ENCODE data around the gene AAK1.
"Not testable (repeated sequence)": the region's sequence is repeated elsewhere in the genome, so short reads cannot be mapped to it uniquely, and the experiment has no call there.

Gene AAK1

DNA sequence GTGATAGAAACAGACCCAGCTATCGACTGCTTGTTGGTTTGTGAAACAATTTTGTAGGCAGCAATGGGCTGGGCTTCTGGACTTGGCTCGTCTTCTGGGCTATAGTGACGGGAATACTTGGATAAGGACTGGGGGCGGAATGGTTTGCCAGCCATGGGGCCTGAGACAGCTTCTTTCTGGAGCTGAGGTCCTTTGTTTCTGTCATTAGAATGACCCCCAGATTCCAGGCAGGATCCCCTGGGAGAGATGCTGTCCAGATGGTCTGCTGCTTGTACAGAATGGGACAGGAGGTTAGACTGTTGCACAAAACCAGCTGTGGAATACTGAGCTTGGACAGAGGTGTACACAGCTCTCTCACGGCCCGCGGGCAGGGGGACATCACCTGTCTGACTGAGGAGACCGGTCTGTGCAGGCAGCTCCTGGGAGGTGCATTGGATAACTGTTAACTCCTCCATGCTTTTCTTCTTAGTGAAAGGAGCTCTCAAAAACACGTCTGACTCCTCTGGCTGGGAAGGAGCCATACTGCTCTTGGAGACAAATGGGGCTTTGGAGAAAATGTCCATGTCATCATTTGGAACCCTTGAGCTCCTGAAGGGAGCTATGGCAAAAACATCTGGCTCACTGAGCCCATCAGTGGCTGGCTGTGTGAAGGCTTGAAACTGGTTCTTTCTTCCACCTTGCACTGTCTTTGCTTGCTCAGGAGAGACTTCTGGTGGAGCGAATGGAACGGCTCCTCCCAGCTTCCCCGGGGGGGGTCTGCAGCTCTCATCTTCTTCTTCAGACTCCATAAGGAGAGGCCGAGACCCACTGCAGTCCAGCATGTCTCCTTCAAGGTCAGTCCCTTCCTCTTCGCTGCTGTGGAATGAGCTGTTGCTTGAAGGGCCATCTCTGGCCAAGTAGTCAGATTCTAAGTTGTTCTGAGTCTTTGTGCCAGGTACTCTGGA, 177.8 kb downstream of the AAK1 start:
- DNase-seq (ENCODE audit: insufficient read length, low spot score), result no peak
- FAIRE-seq, result no peak

DNA sequence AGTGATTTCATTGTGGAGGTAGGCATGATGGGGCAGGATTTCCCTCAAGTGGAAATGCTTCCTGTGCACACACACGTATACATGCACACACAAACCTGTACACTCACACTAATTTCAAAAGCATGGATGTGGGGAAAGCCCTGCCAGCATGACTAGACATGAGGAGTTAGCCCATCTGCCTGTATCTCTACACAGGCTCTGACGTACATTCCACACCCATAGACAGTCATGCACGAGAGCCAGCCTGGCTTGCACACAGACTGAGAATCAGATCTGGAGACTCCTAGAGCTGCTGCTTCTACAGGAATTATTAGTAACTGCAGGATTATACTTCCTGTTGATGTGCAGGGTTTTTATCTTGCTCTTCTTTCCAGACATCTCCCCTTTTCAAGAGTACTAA, 179.0 kb downstream of the AAK1 start:
- FAIRE-seq (peak; percentile 13), DNase-seq (ENCODE audit: insufficient read length, low spot score) (no peak)

GRCh38 chr2:69462780-69463179, 180.8 kb downstream of the AAK1 start:
- FAIRE-seq (no peak), DNase-seq (ENCODE audit: insufficient read length, low spot score) (no peak)

- no peak for DNase-seq (ENCODE audit: insufficient read length, low spot score)
- FAIRE-seq, result no peak
Observed at GRCh38 chr2:69461404-69461803, 182.1 kb downstream of the AAK1 start.

- FAIRE-seq (no peak), DNase-seq (ENCODE audit: insufficient read length, low spot score) (no peak)
Observed at GRCh38 chr2:69459936-69460335, 183.6 kb downstream of the AAK1 start.

GRCh38 chr2:69456950-69457445, 186.5 kb downstream of the AAK1 start:
- DNase-seq (ENCODE audit: insufficient read length, low spot score), result no peak
- FAIRE-seq, result no peak

DNA sequence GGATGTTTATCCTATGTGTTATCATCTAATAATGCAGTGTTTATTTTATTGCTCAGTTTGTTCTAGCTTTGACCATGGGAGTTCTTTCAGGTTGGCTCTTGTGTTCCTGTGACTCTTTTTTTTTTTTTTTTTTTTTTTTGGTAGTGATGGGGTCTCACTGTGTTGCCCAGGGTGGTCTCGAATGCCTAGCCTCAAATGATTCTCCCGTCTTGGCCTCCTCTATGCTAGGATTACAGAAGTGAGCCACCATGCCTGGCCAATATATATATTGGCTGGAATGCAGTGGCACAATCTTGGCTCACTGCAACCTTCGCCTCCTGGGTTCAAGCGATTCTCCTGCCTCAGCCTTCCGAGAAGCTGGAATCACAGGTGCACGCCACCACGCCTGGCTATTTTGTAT, 187.4 kb downstream of the AAK1 start:
- DNase-seq (ENCODE audit: insufficient read length, low spot score), result no peak
- no peak for FAIRE-seq

DNA sequence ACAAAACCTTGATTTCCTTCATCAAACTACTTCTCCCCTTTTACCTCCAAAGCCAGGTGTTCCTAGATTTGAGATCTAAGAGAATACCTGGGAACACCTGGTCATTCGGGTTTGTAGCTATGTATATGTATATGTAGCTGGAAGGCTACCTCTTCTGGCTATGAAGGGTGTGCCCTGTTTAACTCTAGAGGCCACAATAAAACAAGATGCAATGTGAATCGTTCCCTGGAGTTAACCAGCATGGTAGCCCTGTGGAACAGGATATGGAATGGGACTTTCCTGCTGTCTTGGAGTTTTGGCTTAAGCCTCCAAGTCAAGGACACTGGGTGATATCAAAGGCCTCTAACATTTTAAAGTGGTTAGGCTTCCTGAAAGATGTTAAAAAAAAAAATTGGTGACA, 188.6 kb downstream of the AAK1 start:
- FAIRE-seq, result no peak
- DNase-seq (ENCODE audit: insufficient read length, low spot score), result no peak

GRCh38 chr2:69453475-69454129, 189.9 kb downstream of the AAK1 start:
- FAIRE-seq (no peak), DNase-seq (ENCODE audit: insufficient read length, low spot score) (no peak)

DNA sequence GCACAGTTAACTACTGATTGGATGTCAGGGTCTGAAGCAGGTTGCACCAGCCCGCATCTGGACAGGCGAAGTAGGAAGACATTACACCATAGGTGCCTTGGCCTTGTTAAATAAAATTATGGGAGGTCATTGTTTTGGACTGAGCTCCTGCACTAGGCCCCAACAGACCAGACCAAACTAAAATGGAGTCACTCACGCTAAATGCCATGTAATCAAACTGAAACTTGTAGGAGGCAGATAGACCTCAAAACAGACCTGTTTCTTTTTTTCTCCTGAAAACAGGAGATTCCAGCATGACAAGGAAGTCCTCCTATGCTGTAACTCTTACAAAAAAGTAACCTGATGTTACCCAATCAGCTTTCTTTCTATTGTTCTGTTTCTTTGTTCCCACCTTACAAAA, 190.9 kb downstream of the AAK1 start:
- DNase-seq (ENCODE audit: insufficient read length, low spot score) (no peak), FAIRE-seq (no peak)

GRCh38 chr2:69450735-69451416, 192.7 kb downstream of the AAK1 start:
- FAIRE-seq, result no peak
- no peak for DNase-seq (ENCODE audit: insufficient read length, low spot score)

DNA sequence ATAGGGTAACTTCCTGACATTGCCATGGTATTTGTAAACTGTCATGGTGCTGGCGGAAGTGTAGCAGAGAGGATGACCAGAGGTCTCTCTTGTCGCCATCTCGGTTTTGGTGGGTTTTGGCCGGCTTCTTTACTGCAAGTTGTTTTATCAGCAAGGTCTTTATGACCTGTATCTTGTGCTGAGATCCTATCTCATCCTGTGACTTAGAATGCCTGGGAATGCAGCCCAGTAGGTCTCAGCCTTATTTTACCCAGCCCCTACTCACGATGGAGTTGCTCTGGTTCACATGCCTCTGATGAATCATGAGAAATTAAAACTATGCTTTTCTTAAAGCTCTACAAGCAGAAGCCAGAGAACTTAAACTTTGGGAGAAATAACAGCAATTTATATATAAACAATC, 193.6 kb downstream of the AAK1 start:
- FAIRE-seq (no peak), DNase-seq (ENCODE audit: insufficient read length, low spot score) (no peak)

GRCh38 chr2:69443673-69444072, 199.9 kb downstream of the AAK1 start:
- not testable (repeated sequence) for FAIRE-seq; DNase-seq (ENCODE audit: insufficient read length, low spot score)

DNA sequence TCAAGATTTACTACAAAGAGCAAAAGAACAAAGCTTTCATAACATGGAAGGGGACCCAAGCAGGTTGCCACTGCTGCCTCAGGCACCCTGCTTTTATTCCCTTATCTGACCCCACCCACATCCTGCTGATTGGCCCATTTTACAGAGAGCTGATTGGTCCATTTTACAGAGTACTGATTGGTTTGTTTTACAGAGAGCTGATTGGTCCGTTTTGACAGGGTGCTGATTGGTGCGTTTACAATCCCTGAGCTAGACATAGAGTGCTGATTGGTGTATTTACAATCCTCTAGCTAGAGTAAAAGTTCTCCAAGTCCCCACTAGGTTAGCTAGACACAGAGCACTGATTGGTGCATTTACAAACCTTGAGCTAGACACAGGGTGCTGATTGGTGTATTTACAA, 204.0 kb downstream of the AAK1 start:
- not testable (repeated sequence) for DNase-seq (ENCODE audit: insufficient read length, low spot score); FAIRE-seq

DNA sequence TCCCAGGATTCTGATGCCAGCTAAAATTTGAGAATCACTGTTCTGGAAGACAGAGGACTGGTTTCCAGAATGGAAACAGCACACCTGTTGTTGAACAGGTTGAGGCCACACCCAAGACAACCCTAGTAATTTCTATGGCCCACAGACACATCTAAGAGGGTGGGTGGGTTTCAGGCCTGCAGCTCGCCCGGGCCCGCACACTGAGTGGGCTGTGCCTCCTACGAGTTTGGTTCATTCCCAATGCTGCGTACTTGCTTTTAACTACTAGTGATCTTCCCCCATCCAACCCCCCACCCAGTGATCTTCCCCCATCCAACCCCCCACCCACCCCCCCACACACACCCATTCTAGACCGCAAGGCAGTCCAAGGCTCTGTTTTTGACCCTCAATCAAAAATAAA, 205.0 kb downstream of the AAK1 start:
- no peak for DNase-seq (ENCODE audit: insufficient read length, low spot score)
- no peak for FAIRE-seq

- FAIRE-seq (no peak), DNase-seq (ENCODE audit: insufficient read length, low spot score) (no peak)
Observed at GRCh38 chr2:69437751-69438154, 205.8 kb downstream of the AAK1 start.

- FAIRE-seq, result peak; percentile 92
Observed at GRCh38 chr2:69436938-69437750, 206.4 kb downstream of the AAK1 start, which contains the start of gene NFU1. Gene NFU1 (minus strand): TSS chr2:69437435. CDS start chr2:69437422, 13 bp downstream.

DNA sequence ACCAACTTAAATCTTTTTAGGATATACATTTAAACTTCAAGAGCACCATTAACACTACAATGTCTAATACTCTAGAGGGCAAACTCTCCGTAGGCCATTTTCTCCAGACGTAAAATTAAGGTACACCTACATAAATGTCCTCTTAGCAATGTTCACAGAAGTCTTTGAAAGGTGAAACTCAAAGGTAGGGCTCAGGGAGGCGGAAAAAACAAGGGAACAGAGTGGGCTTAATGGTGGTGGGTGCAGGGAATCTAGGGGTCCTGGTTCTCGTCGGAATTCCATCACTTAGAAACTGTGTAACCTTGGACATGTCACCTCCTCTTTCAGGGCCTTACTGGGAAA, 207.0 kb downstream of the AAK1 start:
- FAIRE-seq (no peak), DNase-seq (ENCODE audit: insufficient read length, low spot score) (peak; percentile 24)

More at GRCh38 chr2:69436938-69437750, 206.4 kb downstream of the AAK1 start, which contains the start of gene NFU1:
- peak; percentile 100 for DNase-seq (ENCODE audit: insufficient read length, low spot score)

- DNase-seq (ENCODE audit: insufficient read length, low spot score) (no peak), FAIRE-seq (no peak)
Observed at GRCh38 chr2:69434753-69435152, 208.8 kb downstream of the AAK1 start.

DNA sequence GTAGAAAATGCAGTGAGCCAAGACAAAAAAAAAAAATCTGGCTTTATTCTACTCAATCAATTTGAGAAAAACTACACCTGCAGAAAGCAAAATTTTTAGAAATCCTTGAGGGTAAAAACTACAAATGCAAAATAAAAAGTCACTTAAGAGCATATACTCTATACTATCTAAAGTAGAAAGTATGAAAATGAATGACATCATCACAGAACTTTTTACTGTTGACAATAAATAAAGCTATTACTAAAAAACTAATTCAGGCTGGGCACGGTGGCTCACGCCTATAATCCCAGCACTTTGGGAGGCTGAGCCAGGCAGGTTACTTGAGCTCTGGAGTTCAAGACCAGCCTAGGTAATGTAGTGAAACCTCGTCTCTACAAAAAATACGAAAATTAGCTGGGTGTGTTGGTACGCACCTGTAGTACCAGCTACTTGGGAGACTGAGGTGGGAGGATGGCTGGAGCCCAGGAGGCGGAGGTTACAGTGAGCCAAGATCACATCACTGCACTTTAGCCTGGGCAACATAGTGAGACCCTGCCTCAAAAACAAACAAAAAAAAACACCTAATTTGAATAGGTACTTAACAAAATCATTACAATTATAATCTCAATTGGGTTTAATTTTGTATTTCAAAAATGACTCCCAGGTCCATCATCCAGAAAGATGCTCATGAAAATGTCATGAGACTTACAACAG, 213.9 kb downstream of the AAK1 start:
- FAIRE-seq, result no peak
- no peak for DNase-seq (ENCODE audit: insufficient read length, low spot score)
